ENCODE measurements around the gene ZNF385D. TPM values are rescaled to one million over a fixed set of nuclear protein-coding genes. Genes with fewer than 3 reads are reported as not detected.
"Not testable (repeated sequence)": the region's sequence is repeated elsewhere in the genome, so short reads cannot be mapped to it uniquely, and the experiment has no call there.

ZNF385D gene
- polyA plus RNA-seq, 3 donors from 2014 or later: 0.42 TPM; not detected in 2

GRCh38 chr3:21486024-21486935, 264.7 kb downstream of the ZNF385D start:
- DNase-seq; H3K36me3 Mint-ChIP-seq; H3K27me3 Mint-ChIP-seq (ENCODE audit: low read depth in 3 of 3); H3K27ac Mint-ChIP-seq; H3K4me3 Mint-ChIP-seq; H3K4me1 Mint-ChIP-seq: not testable (repeated sequence)
- peaks cover 2 to 27% (median 10%) of the 10 kb centered on the region in 6 donors for H3K9me3 Mint-ChIP-seq

DNA sequence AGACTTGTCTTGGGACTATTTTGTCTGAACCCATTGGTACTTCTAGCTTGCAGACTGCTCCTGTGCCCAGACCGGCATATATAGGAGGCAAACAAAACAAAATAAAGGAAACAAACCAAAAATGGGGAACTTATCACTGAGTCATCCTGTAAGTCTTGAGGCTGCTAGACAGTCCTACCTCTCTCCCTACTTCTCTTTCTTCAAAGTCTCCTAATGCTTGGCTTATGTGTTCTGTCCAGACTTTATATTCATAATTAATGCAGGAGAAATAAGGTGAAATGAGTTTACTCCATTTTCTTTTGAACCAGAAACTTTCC, 266.2 kb downstream of the ZNF385D start:
- H3K9me3 Mint-ChIP-seq: peaks cover 4 to 32% (median 14%) of the 10 kb centered on the region in 6 donors
- no peak for DNase-seq
- no peaks in the 10 kb centered on the region for H3K4me1 Mint-ChIP-seq
- no peaks in the 10 kb centered on the region for H3K36me3 Mint-ChIP-seq
- H3K27ac Mint-ChIP-seq: no peak overlapping the region
- peaks cover 0 to 2% (median 0%) of the 10 kb centered on the region in 3 donors for H3K27me3 Mint-ChIP-seq (ENCODE audit: low read depth in 3 of 3)
- no peak overlapping the region for H3K4me3 Mint-ChIP-seq

DNA sequence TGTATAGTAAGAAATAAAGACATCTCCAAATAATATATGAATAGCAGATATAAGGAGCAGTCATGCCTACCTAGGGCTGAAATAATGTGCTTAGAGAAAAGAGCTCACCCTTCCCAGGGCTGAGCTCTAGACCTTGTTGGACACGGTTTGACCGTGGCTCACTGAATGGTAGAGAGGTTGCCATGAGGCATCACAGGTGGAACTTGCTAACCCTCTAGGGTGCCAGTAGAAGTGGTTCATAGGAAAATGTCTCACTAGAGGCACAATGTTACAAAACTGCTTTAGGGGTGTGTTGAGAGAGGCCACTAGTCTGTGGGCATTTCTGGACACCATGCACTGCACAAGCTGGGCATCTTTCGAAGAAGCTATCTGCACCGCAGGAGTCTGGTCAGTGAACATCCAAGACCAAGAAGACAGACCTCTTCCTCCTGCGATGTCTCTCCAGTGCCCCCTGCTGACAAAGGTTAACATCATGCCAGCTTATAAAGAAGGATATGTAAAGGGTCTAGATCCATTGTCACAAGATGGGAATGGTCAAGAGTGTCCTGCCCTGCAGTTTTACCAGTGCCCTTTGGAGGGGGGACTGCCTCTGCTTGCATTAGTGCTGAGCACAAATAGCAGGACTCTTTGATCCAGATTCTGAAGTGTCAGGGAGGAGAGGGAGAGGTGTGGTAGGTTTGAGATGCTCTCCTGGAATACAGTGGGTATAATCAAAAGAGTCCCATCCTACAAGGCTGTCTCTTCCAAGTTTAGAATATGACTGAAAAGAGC, 266.8 kb downstream of the ZNF385D start:
- no peak overlapping the region for H3K27ac Mint-ChIP-seq
- no peaks in the 10 kb centered on the region for H3K36me3 Mint-ChIP-seq
- peaks cover 4 to 28% (median 13%) of the 10 kb centered on the region in 6 donors for H3K9me3 Mint-ChIP-seq
- no peaks in the 10 kb centered on the region for H3K4me1 Mint-ChIP-seq
- DNase-seq: no peak
- H3K27me3 Mint-ChIP-seq (ENCODE audit: low read depth in 3 of 3): peaks cover 0 to 1% (median 0%) of the 10 kb centered on the region in 3 donors
- no peak overlapping the region for H3K4me3 Mint-ChIP-seq

- H3K4me1 Mint-ChIP-seq: no peaks in the 10 kb centered on the region
- H3K9me3 Mint-ChIP-seq: peaks cover 6 to 20% (median 11%) of the 10 kb centered on the region in 6 donors
- H3K36me3 Mint-ChIP-seq: no peaks in the 10 kb centered on the region
- H3K27ac Mint-ChIP-seq: no peak overlapping the region
- no peak overlapping the region for H3K4me3 Mint-ChIP-seq
- peaks cover 0 to 1% (median 0%) of the 10 kb centered on the region in 3 donors for H3K27me3 Mint-ChIP-seq (ENCODE audit: low read depth in 3 of 3)
- no peak for DNase-seq
Observed at GRCh38 chr3:21481991-21482390, 269.0 kb downstream of the ZNF385D start.

- no peaks in the 10 kb centered on the region for H3K4me1 Mint-ChIP-seq
- H3K9me3 Mint-ChIP-seq: peaks cover 6 to 24% (median 16%) of the 10 kb centered on the region in 6 donors
- no peaks in the 10 kb centered on the region for H3K36me3 Mint-ChIP-seq
- H3K27ac Mint-ChIP-seq: no peak overlapping the region
- no peak overlapping the region for H3K4me3 Mint-ChIP-seq
- DNase-seq: no peak
- no peaks in the 10 kb centered on the region for H3K27me3 Mint-ChIP-seq (ENCODE audit: low read depth in 3 of 3)
Observed at GRCh38 chr3:21477541-21478288, 273.3 kb downstream of the ZNF385D start.

DNA sequence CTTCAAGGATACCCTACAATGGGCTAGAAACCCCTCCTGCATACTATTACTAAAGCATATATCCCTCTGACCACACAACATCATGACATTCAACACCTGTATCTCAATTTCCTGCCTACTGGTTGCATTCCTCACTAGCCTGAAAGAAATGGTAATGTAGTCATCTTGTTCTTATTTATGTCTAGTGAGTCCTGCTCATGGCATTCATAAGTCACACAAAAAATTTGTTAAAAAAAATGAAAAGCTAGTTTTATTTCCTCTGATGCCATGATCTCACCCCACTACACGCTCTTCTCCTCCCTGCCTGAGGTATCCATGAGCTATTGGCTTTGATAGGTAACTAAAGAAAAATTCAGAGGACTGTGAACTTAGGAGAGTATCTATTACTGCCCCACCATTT, 284.5 kb downstream of the ZNF385D start:
- Mint-ChIP-seq H3K27ac (no peak overlapping the region), H3K4me1 (no peaks in the 10 kb centered on the region), H3K36me3 (no peaks in the 10 kb centered on the region), H3K4me3 (no peak overlapping the region), H3K27me3 (ENCODE audit: low read depth in 3 of 3) (no peaks in the 10 kb centered on the region), H3K9me3 (peaks cover 10 to 75% (median 30%) of the 10 kb centered on the region in 6 donors)
- DNase-seq: no peak

DNA sequence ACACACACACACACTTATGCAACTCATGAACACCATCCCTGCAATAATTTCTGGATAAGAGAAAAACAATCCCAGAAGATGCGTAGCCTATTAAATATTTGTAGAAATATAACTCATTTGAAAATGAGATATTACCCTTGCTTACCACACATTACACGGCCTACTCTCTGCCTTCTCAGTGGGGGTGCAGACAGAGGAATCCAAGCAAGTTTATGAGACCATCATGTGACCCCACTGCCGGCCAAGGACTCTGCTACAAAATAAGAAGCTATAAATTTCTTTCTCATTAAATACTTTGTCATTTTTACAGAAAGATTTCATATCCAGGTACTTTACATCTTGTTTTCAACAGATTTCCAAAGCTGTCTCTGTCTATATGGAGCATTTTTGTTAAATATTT, 286.3 kb downstream of the ZNF385D start:
- Mint-ChIP-seq H3K36me3 (no peaks in the 10 kb centered on the region), H3K9me3 (peaks cover 10 to 59% (median 31%) of the 10 kb centered on the region in 6 donors), H3K4me3 (no peak overlapping the region), H3K27me3 (ENCODE audit: low read depth in 3 of 3) (no peaks in the 10 kb centered on the region), H3K27ac (no peak overlapping the region), H3K4me1 (no peaks in the 10 kb centered on the region)
- DNase-seq: no peak

DNA sequence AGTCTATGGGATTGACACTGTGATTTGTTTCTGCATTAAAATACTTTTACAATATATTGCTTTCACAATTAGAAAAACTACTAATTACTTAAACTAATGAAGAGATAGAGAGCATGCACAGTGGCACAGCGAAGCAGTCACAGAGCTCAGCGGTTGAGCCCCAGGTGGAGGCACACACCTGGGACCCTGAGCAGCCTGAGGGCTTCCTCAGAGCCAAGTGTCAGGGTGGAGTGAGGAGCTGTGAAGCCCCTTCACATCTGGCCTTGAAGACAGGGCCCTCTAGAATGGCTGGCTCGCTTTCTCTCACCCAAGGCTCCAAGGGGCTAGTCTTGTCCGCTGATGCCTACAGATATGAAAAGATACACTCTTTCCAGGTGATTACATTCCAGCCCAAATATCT, 287.7 kb downstream of the ZNF385D start:
- H3K4me3 Mint-ChIP-seq: no peak overlapping the region
- no peak for DNase-seq
- no peaks in the 10 kb centered on the region for H3K36me3 Mint-ChIP-seq
- no peak overlapping the region for H3K27ac Mint-ChIP-seq
- no peaks in the 10 kb centered on the region for H3K4me1 Mint-ChIP-seq
- no peaks in the 10 kb centered on the region for H3K27me3 Mint-ChIP-seq (ENCODE audit: low read depth in 3 of 3)
- H3K9me3 Mint-ChIP-seq: peaks cover 10 to 56% (median 28%) of the 10 kb centered on the region in 6 donors

- Mint-ChIP-seq H3K36me3 (no peaks in the 10 kb centered on the region), H3K27ac (no peak overlapping the region), H3K4me1 (no peaks in the 10 kb centered on the region), H3K9me3 (peaks cover 5 to 56% (median 30%) of the 10 kb centered on the region in 6 donors), H3K4me3 (no peak overlapping the region), H3K27me3 (ENCODE audit: low read depth in 3 of 3) (no peaks in the 10 kb centered on the region)
- DNase-seq: no peak
Observed at GRCh38 chr3:21462141-21462540, 288.9 kb downstream of the ZNF385D start.

GRCh38 chr3:21457084-21457483, 293.9 kb downstream of the ZNF385D start:
- Mint-ChIP-seq H3K27ac (no peak overlapping the region), H3K9me3 (peaks cover 4 to 33% (median 15%) of the 10 kb centered on the region in 6 donors), H3K4me1 (no peaks in the 10 kb centered on the region), H3K36me3 (no peaks in the 10 kb centered on the region), H3K27me3 (ENCODE audit: low read depth in 3 of 3) (no peaks in the 10 kb centered on the region), H3K4me3 (no peak overlapping the region)
- no peak for DNase-seq

GRCh38 chr3:21449738-21450137, 301.3 kb downstream of the ZNF385D start:
- Mint-ChIP-seq H3K9me3 (peaks cover 2 to 40% (median 21%) of the 10 kb centered on the region in 6 donors), H3K27ac (no peak overlapping the region), H3K4me1 (no peaks in the 10 kb centered on the region), H3K27me3 (ENCODE audit: low read depth in 3 of 3) (peaks cover 0 to 1% (median 0%) of the 10 kb centered on the region in 3 donors), H3K36me3 (no peaks in the 10 kb centered on the region), H3K4me3 (no peak overlapping the region)
- no peak for DNase-seq

DNA sequence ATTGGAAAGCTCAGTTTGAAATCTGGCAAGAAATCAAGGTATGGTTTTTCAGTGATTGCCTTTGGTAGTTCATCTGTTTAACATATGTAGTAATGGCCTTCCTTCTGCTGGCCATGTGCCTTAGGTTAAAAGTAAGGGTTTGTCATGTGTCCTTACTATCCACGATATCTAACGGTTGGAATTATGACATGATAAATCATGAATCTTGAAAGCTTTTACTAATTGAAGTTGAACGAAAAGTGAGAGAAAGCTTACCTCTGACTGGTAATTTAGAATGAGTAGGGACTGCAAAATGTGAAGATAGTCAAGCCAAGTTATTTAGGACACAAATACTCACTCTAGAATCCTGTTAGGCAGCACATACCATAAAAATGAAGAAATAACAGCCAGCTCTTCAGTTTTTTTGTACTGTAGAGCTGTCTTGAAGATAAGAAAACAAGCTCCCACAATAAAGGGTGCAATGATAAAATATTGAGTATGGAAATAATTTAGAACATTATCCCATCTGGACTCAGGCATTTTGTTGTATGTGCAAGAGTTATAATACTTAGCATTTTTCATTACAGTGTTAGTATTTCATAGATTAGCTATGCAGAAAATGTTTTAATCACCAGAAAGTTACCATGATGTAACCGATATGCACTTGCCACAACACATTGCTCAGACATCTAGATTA, 303.4 kb downstream of the ZNF385D start:
- DNase-seq: no peak
- Mint-ChIP-seq H3K27ac (no peak overlapping the region), H3K36me3 (no peaks in the 10 kb centered on the region), H3K4me1 (no peaks in the 10 kb centered on the region), H3K9me3 (peaks cover 6 to 45% (median 22%) of the 10 kb centered on the region in 6 donors), H3K27me3 (ENCODE audit: low read depth in 3 of 3) (peaks cover 0 to 1% (median 0%) of the 10 kb centered on the region in 3 donors), H3K4me3 (no peak overlapping the region)

- Mint-ChIP-seq H3K4me3 (no peak overlapping the region), H3K36me3 (no peaks in the 10 kb centered on the region), H3K9me3 (peaks cover 6 to 41% (median 24%) of the 10 kb centered on the region in 6 donors), H3K27me3 (ENCODE audit: low read depth in 3 of 3) (peaks cover 0 to 1% (median 0%) of the 10 kb centered on the region in 3 donors), H3K27ac (no peak overlapping the region), H3K4me1 (no peaks in the 10 kb centered on the region)
- DNase-seq: no peak
Observed at GRCh38 chr3:21446945-21447475, 304.0 kb downstream of the ZNF385D start.
